22Rv1 (cell line): ENCODE results near the gene ERICH3.

Experiments used
- ZFX ChIP-seq: fragments of 450-650 bp; IDR thresholded peaks from 2 replicates; pipeline ENCODE4 v1.6.1; 2017; ENCODE audit warnings: antibody characterized with exemption, borderline replicate concordance
- TF ChIP-seq, protein P1 (sequence below): fragments of 450-650 bp; IDR thresholded peaks from 2 replicates; pipeline ENCODE4 v1.5.1; 2017; ENCODE audit warnings: mild to moderate bottlenecking

- no peak for TF ChIP-seq ZFX
- TF ChIP-seq, protein P1, sequence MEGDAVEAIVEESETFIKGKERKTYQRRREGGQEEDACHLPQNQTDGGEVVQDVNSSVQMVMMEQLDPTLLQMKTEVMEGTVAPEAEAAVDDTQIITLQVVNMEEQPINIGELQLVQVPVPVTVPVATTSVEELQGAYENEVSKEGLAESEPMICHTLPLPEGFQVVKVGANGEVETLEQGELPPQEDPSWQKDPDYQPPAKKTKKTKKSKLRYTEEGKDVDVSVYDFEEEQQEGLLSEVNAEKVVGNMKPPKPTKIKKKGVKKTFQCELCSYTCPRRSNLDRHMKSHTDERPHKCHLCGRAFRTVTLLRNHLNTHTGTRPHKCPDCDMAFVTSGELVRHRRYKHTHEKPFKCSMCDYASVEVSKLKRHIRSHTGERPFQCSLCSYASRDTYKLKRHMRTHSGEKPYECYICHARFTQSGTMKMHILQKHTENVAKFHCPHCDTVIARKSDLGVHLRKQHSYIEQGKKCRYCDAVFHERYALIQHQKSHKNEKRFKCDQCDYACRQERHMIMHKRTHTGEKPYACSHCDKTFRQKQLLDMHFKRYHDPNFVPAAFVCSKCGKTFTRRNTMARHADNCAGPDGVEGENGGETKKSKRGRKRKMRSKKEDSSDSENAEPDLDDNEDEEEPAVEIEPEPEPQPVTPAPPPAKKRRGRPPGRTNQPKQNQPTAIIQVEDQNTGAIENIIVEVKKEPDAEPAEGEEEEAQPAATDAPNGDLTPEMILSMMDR = no peak
Observed at GRCh38 chr1:74683656-74684055, 10.1 kb upstream of the ERICH3 start.
